OCI-LY3 (cell line): ENCODE results near the gene PUDP.

ENCODE experiments used
- H2AFZ ChIP-seq: fragments of 200-600, 300-600 bp; shearing (Covaris generic); 2 replicates; pipeline ENCODE4 v1.6.0; 2014; ENCODE audit warnings: antibody characterized with exemption, low read depth, low read length
- H3K27ac ChIP-seq: fragments of 200-600, 300-600 bp; sonication (generic); 2 replicates; pipeline ENCODE4 v1.5.1; 2014; ENCODE audit warnings: mild to moderate bottlenecking, low read length, moderate library complexity, mixed read lengths
- H3K27me3 ChIP-seq: fragments of 200-600, 300-600 bp; sonication (generic); 2 replicates; pipeline ENCODE4 v1.6.1; 2014; ENCODE audit warnings: low read depth, low read length, mixed read lengths
- H3K36me3 ChIP-seq: fragments of 200-600, 300-600 bp; sonication (generic); replicated peaks from 2 replicates; pipeline ENCODE3; 2014; ENCODE audit warnings: low read depth, low read length, mixed read lengths
- H3K4me1 ChIP-seq: fragments of 300-600, 200-600 bp; sonication (generic); 2 replicates; pipeline ENCODE4 v1.6.1; 2014; ENCODE audit warnings: low read length, mixed read lengths
- H3K4me2 ChIP-seq: fragments of 200-600, 300-600 bp; sonication (generic); 2 replicates; pipeline ENCODE4 v1.6.1; 2014; ENCODE audit warnings: low read length, mixed read lengths
- H3K4me3 ChIP-seq: fragments of 300-600, 200-600 bp; sonication (generic); 2 replicates; pipeline ENCODE4 v1.5.1; 2014; ENCODE audit warnings: antibody characterized with exemption, mild to moderate bottlenecking, low read length, moderate library complexity
- H3K79me2 ChIP-seq: fragments of 300-600, 200-600 bp; shearing (Covaris generic); 2 replicates; pipeline ENCODE4 v1.6.1; 2014; ENCODE audit warnings: mild to moderate bottlenecking, low read length, mixed read lengths
- H3K9ac ChIP-seq: fragments of 300-600, 200-600 bp; shearing (Covaris generic); 2 replicates; pipeline ENCODE4 v1.6.0; 2014; ENCODE audit warnings: mild to moderate bottlenecking, low read length, moderate library complexity
- H3K9me3 ChIP-seq: fragments of 200-600, 300-600 bp; shearing (Covaris generic); 2 replicates; pipeline ENCODE4 v1.6.1; 2014; ENCODE audit warnings: low read length, mixed read lengths; ENCODE audit not compliant: insufficient read depth
- H4K20me1 ChIP-seq: fragments of 200-600, 300-600 bp; sonication (generic); 2 replicates; pipeline ENCODE4 v1.6.1; 2016; ENCODE audit warnings: low read length, mixed read lengths; ENCODE audit not compliant: insufficient read depth
- CTCF ChIP-seq: fragments of 200-600, 300-600 bp; sonication (generic); IDR thresholded peaks from 2 replicates; pipeline ENCODE4 v1.5.1; 2014; ENCODE audit warnings: antibody characterized with exemption, low read length, low read depth
- EZH2phosphoT487 ChIP-seq: fragments of 200-600 bp; shearing (Covaris generic); IDR thresholded peaks from 2 replicates; pipeline ENCODE4 v1.6.1; 2018; ENCODE audit warnings: antibody characterized with exemption, mixed run types, low read depth

Gene PUDP

GRCh38 chrX:7059859-7060258, 88.1 kb downstream of the PUDP start:
- H3K27me3 ChIP-seq, result no peaks in the 10 kb centered on the region
- H3K9ac ChIP-seq, result peak overlapping the region; percentile 28; the same call in 1 of the 2 replicates
- no peaks in the 10 kb centered on the region for H3K79me2 ChIP-seq
- peaks cover 15% of the 10 kb centered on the region for H3K36me3 ChIP-seq
- H2AFZ ChIP-seq, result no peak overlapping the region
- peaks cover 30% of the 10 kb centered on the region for H4K20me1 ChIP-seq
- H3K4me2 ChIP-seq, result peak overlapping the region; percentile 69
- peak overlapping the region; percentile 55 for H3K27ac ChIP-seq
- TF ChIP-seq CTCF (no peak), EZH2phosphoT487 (no peak)
- H3K9me3 ChIP-seq, result no peaks in the 10 kb centered on the region
- peaks cover 33% of the 10 kb centered on the region for H3K4me1 ChIP-seq
- H3K4me3 ChIP-seq, result peak overlapping the region; percentile 42

- Histone ChIP-seq H3K4me3 (peak overlapping the region; percentile 42), H3K79me2 (no peaks in the 10 kb centered on the region), H3K36me3 (peaks cover 15% of the 10 kb centered on the region), H3K9me3 (no peaks in the 10 kb centered on the region), H3K27ac (peak overlapping the region; percentile 55), H2AFZ (no peak overlapping the region), H3K4me1 (peaks cover 33% of the 10 kb centered on the region), H4K20me1 (peaks cover 30% of the 10 kb centered on the region), H3K9ac (peak overlapping the region; percentile 28; the same call in 1 of the 2 replicates), H3K4me2 (peak overlapping the region; percentile 69), H3K27me3 (no peaks in the 10 kb centered on the region)
- TF ChIP-seq EZH2phosphoT487 (0 out of 2 replicates have a peak, but pooled peaks have one; percentile 58), CTCF (no peak)
Observed at GRCh38 chrX:7059214-7059838, 88.6 kb downstream of the PUDP start.

GRCh38 chrX:7055386-7056137, 92.4 kb downstream of the PUDP start:
- Histone ChIP-seq H4K20me1 (peaks cover 25% of the 10 kb centered on the region), H3K27me3 (no peaks in the 10 kb centered on the region), H3K9me3 (no peaks in the 10 kb centered on the region), H3K4me3 (no peak overlapping the region), H3K4me1 (peaks cover 28% of the 10 kb centered on the region), H3K9ac (no peak overlapping the region), H3K4me2 (no peak overlapping the region), H3K27ac (no peak overlapping the region), H2AFZ (no peak overlapping the region), H3K79me2 (no peaks in the 10 kb centered on the region), H3K36me3 (peaks cover 13% of the 10 kb centered on the region)
- TF ChIP-seq EZH2phosphoT487 (no peak), CTCF (no peak)
